Muscle layer of duodenum (tissue), 2 donors: Measurements from ENCODE around the gene YDJC.
A peak's percentile ranks its signal among the peaks of the same experiment; 100 is the strongest.

Experiments used
- H3K27ac ChIP-seq: one replicate; pipeline ENCODE4 v1.7.0; 2013; ENCODE audit warnings: mild to moderate bottlenecking, low read length
- H3K27me3 ChIP-seq: one replicate; pipeline ENCODE4 v1.7.0; 2013; ENCODE audit warnings: low read depth, mild to moderate bottlenecking, control low read depth, low read length
- H3K36me3 ChIP-seq, 2 donors: one replicate each; pipeline ENCODE4 v1.7.0; 2013; ENCODE audit warnings: low read length in 2 of 2, control low read depth in 1 of 2, mild to moderate bottlenecking in 1 of 2; ENCODE audit not compliant: insufficient read depth in 2 of 2, control insufficient read depth in 1 of 2
- H3K4me1 ChIP-seq, 2 donors: one replicate each; pipeline ENCODE4 v1.7.0; 2013; ENCODE audit warnings: low read length in 2 of 2, mild to moderate bottlenecking in 2 of 2, control low read depth in 1 of 2, moderate library complexity in 1 of 2; ENCODE audit not compliant: insufficient read depth in 2 of 2, control insufficient read depth in 1 of 2
- H3K4me3 ChIP-seq, 2 donors: one replicate each; pipeline ENCODE4 v1.7.0; 2013; ENCODE audit warnings: low read length in 2 of 2, low read depth in 1 of 2, mild to moderate bottlenecking in 1 of 2
- H3K9me3 ChIP-seq, 2 donors: one replicate each; pipeline ENCODE4 v1.7.0; 2013; ENCODE audit warnings: low read length in 2 of 2, control low read depth in 1 of 2, mild to moderate bottlenecking in 1 of 2; ENCODE audit not compliant: control insufficient read depth in 1 of 2
- donor health status: healthy.

YDJC gene

GRCh38 chr22:21663738-21664137, 33.9 kb upstream of the YDJC start:
- Histone ChIP-seq H3K36me3 (no peaks in the 10 kb centered on the region), H3K4me3 (no peak overlapping the region), H3K9me3 (no peaks in the 10 kb centered on the region), H3K27me3 (peaks cover 5% of the 10 kb centered on the region), H3K4me1 (peaks cover 0 to 14% of the 10 kb centered on the region in 2 donors), H3K27ac (no peak overlapping the region)

GRCh38 chr22:21661991-21662390, 32.2 kb upstream of the YDJC start:
- Histone ChIP-seq H3K36me3 (no peaks in the 10 kb centered on the region), H3K4me3 (no peak overlapping the region), H3K27me3 (peaks cover 5% of the 10 kb centered on the region), H3K9me3 (no peaks in the 10 kb centered on the region), H3K4me1 (peaks cover 0 to 13% of the 10 kb centered on the region in 2 donors), H3K27ac (no peak overlapping the region)

DNA sequence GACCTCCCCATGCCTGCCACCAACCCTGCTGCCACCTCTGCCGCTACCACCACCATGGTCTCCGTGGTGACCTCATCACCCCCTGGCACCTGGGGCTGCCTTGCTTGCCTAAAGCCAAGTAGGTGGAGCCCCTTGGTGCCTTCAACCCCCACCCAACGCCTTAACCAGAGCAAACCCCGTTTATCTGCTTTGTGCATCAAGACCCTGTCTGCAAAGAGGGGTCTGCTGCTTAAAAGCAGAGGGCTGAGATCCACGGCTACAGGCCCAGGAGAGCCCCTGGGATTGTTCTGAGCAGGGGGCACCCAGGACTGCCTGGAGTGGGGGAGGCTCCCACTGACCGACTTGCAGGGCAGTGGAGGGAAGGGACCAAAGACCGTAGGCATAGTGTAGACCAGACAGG, 31.1 kb upstream of the YDJC start:
- no peak overlapping the region for H3K27ac ChIP-seq
- H3K4me3 ChIP-seq = no peak overlapping the region
- H3K36me3 ChIP-seq = no peaks in the 10 kb centered on the region
- peaks cover 5% of the 10 kb centered on the region for H3K27me3 ChIP-seq
- no peaks in the 10 kb centered on the region for H3K9me3 ChIP-seq
- H3K4me1 ChIP-seq = peaks cover 0 to 10% of the 10 kb centered on the region in 2 donors

DNA sequence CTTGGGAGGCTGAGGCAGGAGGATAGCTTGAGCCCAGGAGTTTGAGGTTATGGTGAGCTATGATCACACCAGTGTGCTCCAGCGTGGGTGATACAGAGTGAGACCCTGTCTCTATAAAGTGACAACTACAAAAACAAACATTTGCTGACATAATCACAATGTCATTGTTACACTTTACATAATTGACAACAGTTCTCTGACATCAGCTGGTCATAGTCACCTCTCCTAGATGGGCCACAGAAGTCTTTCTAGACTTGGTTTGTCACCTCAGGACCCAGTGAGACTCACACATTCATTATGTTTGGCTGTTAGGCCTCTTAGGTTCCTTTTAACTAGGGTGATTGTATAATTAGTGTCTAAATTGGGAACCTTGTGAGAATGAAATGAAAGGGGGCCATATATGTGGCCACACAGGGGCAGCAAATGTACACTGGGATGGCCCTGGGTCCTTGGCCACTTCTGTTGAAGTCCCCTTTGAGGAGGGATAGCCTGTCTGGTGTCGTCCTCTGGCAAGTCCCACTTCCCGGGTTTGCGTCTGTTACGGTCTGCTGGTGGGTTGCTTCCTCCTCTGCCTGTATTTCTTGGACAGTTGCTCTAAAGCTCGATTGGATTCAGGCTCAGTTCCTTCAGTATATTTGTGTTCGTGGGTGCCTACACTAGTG, 30.2 kb upstream of the YDJC start:
- no peak overlapping the region for H3K27ac ChIP-seq
- H3K4me1 ChIP-seq = peaks cover 0 to 4% of the 10 kb centered on the region in 2 donors
- peaks cover 5% of the 10 kb centered on the region for H3K27me3 ChIP-seq
- no peak overlapping the region for H3K4me3 ChIP-seq
- no peaks in the 10 kb centered on the region for H3K36me3 ChIP-seq
- H3K9me3 ChIP-seq = no peaks in the 10 kb centered on the region

GRCh38 chr22:21657360-21658032, 27.7 kb upstream of the YDJC start:
- H3K27ac ChIP-seq = no peak overlapping the region
- H3K4me1 ChIP-seq = peaks cover 0 to 7% of the 10 kb centered on the region in 2 donors
- H3K9me3 ChIP-seq = no peaks in the 10 kb centered on the region
- H3K4me3 ChIP-seq = peak overlapping the region; percentile 42 to 73
- H3K27me3 ChIP-seq = peaks cover 5% of the 10 kb centered on the region
- no peaks in the 10 kb centered on the region for H3K36me3 ChIP-seq

DNA sequence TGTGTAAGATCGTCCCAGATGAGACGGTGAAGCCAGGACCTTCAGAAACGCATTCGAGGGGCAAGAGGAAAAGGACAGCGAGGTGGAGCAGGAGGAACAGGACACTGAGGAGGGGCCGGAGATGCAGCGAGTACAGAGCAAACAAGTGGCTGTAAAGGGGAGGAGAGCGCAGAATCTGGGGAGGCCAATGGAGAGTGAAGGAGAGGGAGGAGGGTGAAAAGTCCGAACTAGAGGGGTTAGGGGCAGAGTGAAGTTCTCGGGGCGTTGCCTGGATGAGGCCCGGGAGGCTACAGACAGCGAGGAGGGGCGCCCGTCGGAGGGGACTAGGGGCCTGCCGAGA, 27.2 kb upstream of the YDJC start:
- Histone ChIP-seq H3K4me1 (peaks cover 0 to 11% of the 10 kb centered on the region in 2 donors), H3K9me3 (no peaks in the 10 kb centered on the region), H3K27me3 (peaks cover 5% of the 10 kb centered on the region), H3K36me3 (no peaks in the 10 kb centered on the region), H3K27ac (no peak overlapping the region), H3K4me3 (peak overlapping the region in 1 of 2 donors; percentile 73)

DNA sequence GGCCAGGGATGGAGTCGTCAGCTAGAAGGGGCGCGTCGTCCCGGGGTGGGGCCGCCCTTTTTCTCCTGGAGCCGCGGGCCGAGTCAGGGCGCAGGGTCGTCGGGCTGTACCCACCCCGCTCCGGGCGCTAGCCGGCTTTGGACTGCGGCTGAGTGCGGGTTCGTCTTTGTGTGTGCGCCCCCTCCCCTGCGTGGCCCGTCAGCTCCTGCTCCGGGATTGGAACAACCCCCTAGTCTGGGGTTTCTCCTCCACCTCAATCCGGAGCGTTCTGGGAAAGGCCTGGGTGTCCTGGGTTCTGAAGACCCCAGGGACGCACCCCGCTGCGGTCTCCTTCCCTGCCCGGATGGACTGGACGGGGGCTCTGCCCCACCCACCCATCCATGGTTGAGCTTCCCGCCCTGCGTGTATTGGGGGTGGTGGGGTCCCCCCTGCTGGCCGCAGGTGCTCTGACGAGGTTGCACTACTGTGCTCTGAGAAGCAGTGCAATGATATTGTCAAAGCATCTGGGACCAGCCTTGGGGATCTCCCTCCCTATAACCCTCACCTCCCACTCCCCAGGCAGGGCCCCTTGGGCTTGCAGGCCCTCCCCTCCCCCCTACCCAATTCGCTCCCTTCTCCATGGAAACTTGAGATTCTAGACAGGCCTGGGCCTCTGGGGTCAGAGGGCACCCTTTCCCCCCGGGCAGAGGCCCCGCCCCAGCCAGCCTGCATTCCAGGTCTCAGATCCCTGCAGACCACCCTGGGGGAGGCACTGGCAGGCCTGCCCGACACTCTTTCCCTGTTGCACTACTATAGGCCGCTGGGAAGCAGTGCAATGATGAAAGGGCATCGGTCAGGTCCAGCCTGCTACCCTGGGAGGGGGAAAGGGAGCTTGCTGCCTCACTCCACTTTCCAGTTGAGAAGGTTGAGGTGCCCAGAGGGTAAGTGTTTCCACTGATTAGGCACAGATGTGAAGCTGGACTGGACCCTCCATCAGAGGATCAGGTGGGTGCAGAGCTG, 23.0 kb upstream of the YDJC start:
- no peaks in the 10 kb centered on the region for H3K27me3 ChIP-seq
- H3K36me3 ChIP-seq = no peaks in the 10 kb centered on the region
- H3K4me3 ChIP-seq = peak overlapping the region; percentile 71 to 79
- peaks cover 6 to 19% of the 10 kb centered on the region in 2 donors for H3K4me1 ChIP-seq
- H3K9me3 ChIP-seq = no peaks in the 10 kb centered on the region
- no peak overlapping the region for H3K27ac ChIP-seq

- no peaks in the 10 kb centered on the region for H3K27me3 ChIP-seq
- peaks cover 6 to 15% of the 10 kb centered on the region in 2 donors for H3K4me1 ChIP-seq
- no peaks in the 10 kb centered on the region for H3K9me3 ChIP-seq
- no peak overlapping the region for H3K27ac ChIP-seq
- peak overlapping the region; percentile 71 to 79 for H3K4me3 ChIP-seq
- no peaks in the 10 kb centered on the region for H3K36me3 ChIP-seq
Observed at GRCh38 chr22:21652010-21652546, 22.3 kb upstream of the YDJC start.

- Histone ChIP-seq H3K27ac (no peak overlapping the region), H3K27me3 (no peaks in the 10 kb centered on the region), H3K4me1 (peaks cover 6 to 20% of the 10 kb centered on the region in 2 donors), H3K9me3 (no peaks in the 10 kb centered on the region), H3K36me3 (no peaks in the 10 kb centered on the region), H3K4me3 (peak overlapping the region; percentile 71 to 79)
Observed at GRCh38 chr22:21651521-21652009, 21.7 kb upstream of the YDJC start.

GRCh38 chr22:21650823-21651520, 21.1 kb upstream of the YDJC start:
- no peaks in the 10 kb centered on the region for H3K36me3 ChIP-seq
- peaks cover 6 to 22% of the 10 kb centered on the region in 2 donors for H3K4me1 ChIP-seq
- H3K27me3 ChIP-seq = no peaks in the 10 kb centered on the region
- H3K9me3 ChIP-seq = no peaks in the 10 kb centered on the region
- peak overlapping the region; percentile 71 to 79 for H3K4me3 ChIP-seq
- H3K27ac ChIP-seq = no peak overlapping the region
